ENCODE results near the gene BTF3L4. TPM values are rescaled to one million over a fixed set of nuclear protein-coding genes. Genes with fewer than 3 reads are reported as not detected.
A peak's percentile ranks its signal among the peaks of the same experiment; 100 is the strongest.

BTF3L4 gene
- total RNA-seq, 1 donor from 2014 or later, result 288 TPM

GRCh38 chr1:52032124-52032784, 23.8 kb upstream of the BTF3L4 start:
- H3F3A ChIP-seq (ENCODE audit: low read depth), result peaks cover 14% of the 10 kb centered on the region
- Mint-ChIP-seq H3K27ac (no peak overlapping the region), H3K27me3 (ENCODE audit: insufficient read depth, low read depth) (no peaks in the 10 kb centered on the region), H3K4me1 (peaks cover 25% of the 10 kb centered on the region), H3K9me3 (no peaks in the 10 kb centered on the region), H3K4me3 (peak overlapping the region; percentile 94), H3K36me3 (peaks cover 7% of the 10 kb centered on the region)
- H3K79me2 ChIP-seq (ENCODE audit: low read depth), result peaks cover 33% of the 10 kb centered on the region
- H2AFZ ChIP-seq (replicated peaks), result no peak overlapping the region
- TF ChIP-seq EZH2phosphoT487 (IDR thresholded peaks at IDR 0.05) (no peak), EZH2 (IDR thresholded peaks at IDR 0.05) (no peak)
- TF ChIP-seq, protein P1, sequence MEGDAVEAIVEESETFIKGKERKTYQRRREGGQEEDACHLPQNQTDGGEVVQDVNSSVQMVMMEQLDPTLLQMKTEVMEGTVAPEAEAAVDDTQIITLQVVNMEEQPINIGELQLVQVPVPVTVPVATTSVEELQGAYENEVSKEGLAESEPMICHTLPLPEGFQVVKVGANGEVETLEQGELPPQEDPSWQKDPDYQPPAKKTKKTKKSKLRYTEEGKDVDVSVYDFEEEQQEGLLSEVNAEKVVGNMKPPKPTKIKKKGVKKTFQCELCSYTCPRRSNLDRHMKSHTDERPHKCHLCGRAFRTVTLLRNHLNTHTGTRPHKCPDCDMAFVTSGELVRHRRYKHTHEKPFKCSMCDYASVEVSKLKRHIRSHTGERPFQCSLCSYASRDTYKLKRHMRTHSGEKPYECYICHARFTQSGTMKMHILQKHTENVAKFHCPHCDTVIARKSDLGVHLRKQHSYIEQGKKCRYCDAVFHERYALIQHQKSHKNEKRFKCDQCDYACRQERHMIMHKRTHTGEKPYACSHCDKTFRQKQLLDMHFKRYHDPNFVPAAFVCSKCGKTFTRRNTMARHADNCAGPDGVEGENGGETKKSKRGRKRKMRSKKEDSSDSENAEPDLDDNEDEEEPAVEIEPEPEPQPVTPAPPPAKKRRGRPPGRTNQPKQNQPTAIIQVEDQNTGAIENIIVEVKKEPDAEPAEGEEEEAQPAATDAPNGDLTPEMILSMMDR (IDR thresholded peaks at IDR 0.05), result no peak
- DNase-seq (ENCODE audit: low spot score), result no peak
- no peaks in the 10 kb centered on the region for H3K36me3 ChIP-seq
- peak overlapping the region; percentile 90 for H3K4me3 ChIP-seq
- peaks cover 22% of the 10 kb centered on the region for H4K20me1 ChIP-seq (ENCODE audit: low read depth)
- no peaks in the 10 kb centered on the region for H3K27me3 ChIP-seq
- peak overlapping the region; percentile 64 for H3K9ac ChIP-seq
- peak overlapping the region; percentile 100 for H3K4me2 ChIP-seq
- peaks cover 10% of the 10 kb centered on the region for H3K4me1 ChIP-seq
- H3K9me3 ChIP-seq (ENCODE audit: low read depth), result no peaks in the 10 kb centered on the region
- H3K27ac ChIP-seq, result no peak overlapping the region

DNA sequence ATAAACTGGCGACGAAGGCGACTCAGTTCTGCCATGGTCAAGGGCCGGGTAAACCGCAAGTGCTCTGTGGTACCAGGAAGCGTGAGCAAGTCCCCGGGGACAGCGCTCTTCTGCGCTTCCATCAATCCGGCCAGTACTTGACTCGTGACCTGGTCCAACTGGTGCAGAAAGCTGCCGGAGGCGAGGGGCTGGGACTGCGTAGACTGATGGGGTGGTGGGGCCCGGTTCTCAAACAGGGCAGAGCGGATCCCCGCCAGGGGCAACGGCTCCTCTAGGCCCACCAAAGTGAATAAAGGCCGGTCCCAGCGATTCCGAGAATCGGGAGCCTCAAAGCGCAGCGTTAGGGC, 23.3 kb upstream of the BTF3L4 start:
- TF ChIP-seq EZH2phosphoT487 (IDR thresholded peaks at IDR 0.05), result no peak
- TF ChIP-seq, protein P1 (IDR thresholded peaks at IDR 0.05), result no peak
- TF ChIP-seq EZH2 (IDR thresholded peaks at IDR 0.05), result no peak
- peak overlapping the region; percentile 69 for H3K27ac Mint-ChIP-seq
- Histone ChIP-seq H4K20me1 (ENCODE audit: low read depth) (peaks cover 22% of the 10 kb centered on the region), H3K27ac (no peak overlapping the region), H3K4me2 (peak overlapping the region; percentile 100), H3K36me3 (no peaks in the 10 kb centered on the region), H3F3A (ENCODE audit: low read depth) (peaks cover 14% of the 10 kb centered on the region), H3K79me2 (ENCODE audit: low read depth) (peaks cover 33% of the 10 kb centered on the region), H3K27me3 (no peaks in the 10 kb centered on the region), H2AFZ (replicated peaks) (peak overlapping the region; percentile 81), H3K4me1 (peaks cover 10% of the 10 kb centered on the region), H3K4me3 (peak overlapping the region; percentile 90), H3K9me3 (ENCODE audit: low read depth) (no peaks in the 10 kb centered on the region), H3K9ac (peak overlapping the region; percentile 64)
- DNase-seq (ENCODE audit: low spot score), result no peak
- H3K27me3 Mint-ChIP-seq (ENCODE audit: insufficient read depth, low read depth), result no peaks in the 10 kb centered on the region
- H3K9me3 Mint-ChIP-seq, result no peaks in the 10 kb centered on the region
- peaks cover 25% of the 10 kb centered on the region for H3K4me1 Mint-ChIP-seq
- peaks cover 7% of the 10 kb centered on the region for H3K36me3 Mint-ChIP-seq
- H3K4me3 Mint-ChIP-seq, result peak overlapping the region; percentile 94

DNA sequence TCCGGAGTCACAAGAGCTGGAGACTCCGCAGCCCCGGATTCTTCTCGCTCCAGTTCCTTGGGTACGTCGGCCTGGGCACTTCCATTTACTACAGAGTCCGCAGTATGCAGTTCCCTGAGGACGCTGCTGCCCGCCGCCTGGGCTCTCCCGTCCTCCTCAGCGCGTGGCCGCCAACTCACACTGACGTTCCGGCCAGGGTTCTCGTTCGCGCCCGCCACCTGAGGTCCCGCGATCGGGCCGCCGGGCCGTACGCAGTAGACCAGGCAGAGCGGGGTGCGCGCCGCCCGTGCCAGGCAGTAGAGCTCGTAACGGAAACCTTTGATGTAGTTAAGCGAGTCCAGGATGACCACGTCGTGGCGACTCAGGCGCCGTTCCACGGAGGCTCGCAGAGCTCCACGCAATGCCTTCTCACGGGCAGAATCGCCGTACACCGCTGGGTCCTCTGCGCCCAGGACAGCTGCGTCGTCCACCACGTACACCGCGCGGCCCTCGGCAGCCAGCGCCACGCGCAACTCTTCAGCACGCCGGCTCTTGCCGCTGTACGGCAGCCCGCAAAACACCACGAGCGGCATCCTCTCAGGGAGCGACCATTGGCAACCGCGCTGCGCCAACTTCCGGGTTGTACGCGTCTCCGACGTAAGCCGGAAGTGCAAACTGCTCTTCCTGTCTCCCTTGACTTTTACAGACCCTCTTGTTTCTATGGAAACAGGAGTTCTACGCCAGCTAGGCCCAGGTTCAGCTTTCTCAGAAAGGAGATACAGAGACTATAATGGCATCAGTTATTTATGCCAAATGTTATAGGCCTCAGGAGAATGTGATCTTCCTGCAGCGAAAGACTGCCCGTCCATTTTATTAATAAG, 22.7 kb upstream of the BTF3L4 start, which contains the start of gene KTI12:
KTI12 (minus strand) TSS at position 621 of the 860 bp plus-strand sequence; CDS start at position 572, 49 bp downstream.
- Mint-ChIP-seq H3K9me3 (no peaks in the 10 kb centered on the region), H3K4me1 (peaks cover 25% of the 10 kb centered on the region), H3K27me3 (ENCODE audit: insufficient read depth, low read depth) (no peaks in the 10 kb centered on the region), H3K4me3 (peak within 1 kb of the TSS; percentile 94), H3K36me3 (peaks cover 7% of the 10 kb centered on the region), H3K27ac (peak within 1 kb of the TSS; percentile 79)
- Histone ChIP-seq H3K9ac (peak within 1 kb of the TSS; percentile 64), H3K79me2 (ENCODE audit: low read depth) (peaks cover 33% of the 10 kb centered on the region), H3F3A (ENCODE audit: low read depth) (peaks cover 14% of the 10 kb centered on the region), H3K9me3 (ENCODE audit: low read depth) (no peaks in the 10 kb centered on the region), H2AFZ (replicated peaks) (peak within 1 kb of the TSS; percentile 81), H3K36me3 (no peaks in the 10 kb centered on the region), H3K27ac (no peak within 1 kb of the TSS), H3K27me3 (no peaks in the 10 kb centered on the region), H4K20me1 (ENCODE audit: low read depth) (peaks cover 22% of the 10 kb centered on the region), H3K4me2 (peak within 1 kb of the TSS; percentile 100), H3K4me3 (peak within 1 kb of the TSS; percentile 90), H3K4me1 (peaks cover 10% of the 10 kb centered on the region)
- DNase-seq (ENCODE audit: low spot score), result peak; percentile 89
- TF ChIP-seq EZH2 (IDR thresholded peaks at IDR 0.05), result no peak
- TF ChIP-seq, protein P1 (IDR thresholded peaks at IDR 0.05), result no peak

All from neural progenitor cell (in vitro differentiated cells).